ENCODE data around the gene TMEM98. TPM values are rescaled to one million over a fixed set of nuclear protein-coding genes. Genes with fewer than 3 reads are reported as not detected.

Gene TMEM98
- total and polyA plus RNA-seq, 9 of the 15 experiments (the other 6 are each of a cell fraction or from before 2014, with no cell fraction given) = 33.5 to 164 (median 84.7) TPM

- no peak for TF ChIP-seq E2F8 (IDR thresholded peaks at IDR 0.05; ENCODE audit: low read depth, partially characterized antibody)
- no peak for TF ChIP-seq POLR3A (IDR thresholded peaks at IDR 0.05; ENCODE audit: borderline replicate concordance, extremely low read depth, insufficient read depth, insufficient read length)
- TF ChIP-seq MCM5 (IDR thresholded peaks at IDR 0.05; ENCODE audit: low read depth) = no peak
- no peak for TF ChIP-seq ZBTB12 (CRISPR knock-in tag; IDR thresholded peaks at IDR 0.05)
- no peak for TF ChIP-seq KAT2B (IDR thresholded peaks at IDR 0.05; ENCODE audit: low read depth, low read length)
- no peak for TF ChIP-seq ZBTB26 (CRISPR knock-in tag; IDR thresholded peaks at IDR 0.05)
- TF ChIP-seq NCOA6 (IDR thresholded peaks at IDR 0.05) = no peak
- no peak for TF ChIP-seq SRF (CRISPR knock-in tag; IDR thresholded peaks at IDR 0.05)
- no peak for TF ChIP-seq ZNF280B (CRISPR knock-in tag; IDR thresholded peaks at IDR 0.05)
- TF ChIP-seq ZNF696 (CRISPR knock-in tag; conservative IDR thresholded peaks at IDR 0.05) = no peak
- no peak for TF ChIP-seq GABPB2 (CRISPR knock-in tag; conservative IDR thresholded peaks at IDR 0.05)
- no peak for TF ChIP-seq PPARD (CRISPR knock-in tag; IDR thresholded peaks at IDR 0.05)
- no peak for TF ChIP-seq ZFP30 (CRISPR knock-in tag; IDR thresholded peaks at IDR 0.05; ENCODE audit: borderline replicate concordance)
- no peak for TF ChIP-seq BHLHE40 (IDR thresholded peaks at IDR 0.05; ENCODE audit: low read length)
- TF ChIP-seq E2F1 (CRISPR knock-in tag; IDR thresholded peaks at IDR 0.05) = no peak
- TF ChIP-seq ZC3H8 (IDR thresholded peaks at IDR 0.05) = no peak
- no peak for TF ChIP-seq POU5F1 (IDR thresholded peaks at IDR 0.05; ENCODE audit: borderline replicate concordance, low read depth, low read length, partially characterized antibody)
- TF ChIP-seq YY1 (IDR thresholded peaks at IDR 0.05; ENCODE audit: borderline replicate concordance in 1 of 3, control insufficient read depth in 1 of 3, extremely low read depth in 1 of 3, insufficient read depth in 3 of 3, insufficient read length in 1 of 3, insufficient replicate concordance in 2 of 3, low read depth in 1 of 3, low read length in 2 of 3) = no peak
- TF ChIP-seq FOXP1 (CRISPR knock-in tag; IDR thresholded peaks at IDR 0.05) = no peak
Observed at GRCh38 chr17:32894245-32894644, 33.7 kb upstream of the TMEM98 start (continued).

All from K562 (cell line).